GM21526 (cell line): Measurements from ENCODE around the gene KLC4.
"Not testable (repeated sequence)": the region's sequence is repeated elsewhere in the genome, so short reads cannot be mapped to it uniquely, and the experiment has no call there.

ENCODE experiments used
- ATAC-seq: cut with Tn5 transposase; IDR thresholded peaks from one replicate; pipeline ENCODE4 v1.9.1; 2021; ENCODE audit warnings: moderate library complexity; ENCODE audit not compliant: unreplicated experiment, low FRiP score

Gene KLC4

GRCh38 chr6:43060755-43061633 lies 1.6 kb downstream of the KLC4 start:
- ATAC-seq, result no peak

- ATAC-seq, result no peak
Observed at GRCh38 chr6:43061861-43062260, 2.4 kb downstream of the KLC4 start.

GRCh38 chr6:43062818-43063217 lies 3.4 kb downstream of the KLC4 start:
- ATAC-seq, result no peak

- no peak for ATAC-seq
Observed at GRCh38 chr6:43070028-43070632, 10.7 kb downstream of the KLC4 start.

GRCh38 chr6:43074847-43075669 lies 15.6 kb downstream of the KLC4 start:
- ATAC-seq, result no peak

GRCh38 chr6:43075670-43076463 lies 16.4 kb downstream of the KLC4 start, which contains the start of gene PTK7:
Gene PTK7 (plus strand): TSS chr6:43076314. CDS start chr6:43076489, 175 bp downstream.
- no peak for ATAC-seq

- ATAC-seq, result no peak
Observed at GRCh38 chr6:43076464-43077332, 17.3 kb downstream of the KLC4 start.

GRCh38 chr6:43077333-43077809 lies 17.9 kb downstream of the KLC4 start:
- ATAC-seq, result no peak

GRCh38 chr6:43077981-43078511 lies 18.6 kb downstream of the KLC4 start:
- ATAC-seq, result no peak

GRCh38 chr6:43078691-43079090 lies 19.3 kb downstream of the KLC4 start:
- no peak for ATAC-seq

- no peak for ATAC-seq
Observed at GRCh38 chr6:43081043-43081442, 21.6 kb downstream of the KLC4 start.

GRCh38 chr6:43081922-43082321 lies 22.5 kb downstream of the KLC4 start:
- ATAC-seq, result not testable (repeated sequence)

- ATAC-seq, result no peak
Observed at GRCh38 chr6:43082806-43083655, 23.6 kb downstream of the KLC4 start.

GRCh38 chr6:43086022-43086658 lies 26.7 kb downstream of the KLC4 start:
- no peak for ATAC-seq

- ATAC-seq, result no peak
Observed at GRCh38 chr6:43088654-43089056, 29.2 kb downstream of the KLC4 start.

GRCh38 chr6:43089467-43089866 lies 30.0 kb downstream of the KLC4 start:
- no peak for ATAC-seq

GRCh38 chr6:43089874-43090558 lies 30.6 kb downstream of the KLC4 start:
- ATAC-seq, result no peak
